HL-60 (cell line): ENCODE results near the gene AGAP1.

Experiments used
- DNase-seq, 2 experiments: peaks; one replicate each; pipeline ENCODE4 v3.0.0-alpha.2; 2010 to 2020; ENCODE audit warnings: low read depth in 1 of 2, low spot score in 1 of 2
- H3K27ac ChIP-seq: fragments of 250-450 bp; sonication (Bioruptor Pico); replicated peaks from 2 replicates; pipeline ENCODE4 v1.5.1; 2020; ENCODE audit warnings: mild to moderate bottlenecking, moderate library complexity
- H3K27me3 ChIP-seq: fragments of 250-450 bp; sonication (Bioruptor Pico); 2 replicates; pipeline ENCODE4 v1.5.1; 2021; ENCODE audit warnings: mild to moderate bottlenecking, moderate library complexity; ENCODE audit not compliant: insufficient read depth, poor library complexity, severe bottlenecking
- H3K4me3 ChIP-seq: replicated peaks from 2 replicates; pipeline ENCODE4 v1.5.1; 2011; ENCODE audit warnings: mild to moderate bottlenecking, control low read depth, low read length; ENCODE audit not compliant: insufficient read depth
- GABPA ChIP-seq: IDR thresholded peaks from 2 replicates; pipeline ENCODE4 v1.6.1; 2012; ENCODE audit warnings: low read depth
- POLR2AphosphoS5 ChIP-seq: IDR thresholded peaks from 2 replicates; pipeline ENCODE4 v1.6.1; 2012; ENCODE audit warnings: low read depth
- REST ChIP-seq: IDR thresholded peaks from 2 replicates; pipeline ENCODE4 v1.6.1; 2012; ENCODE audit warnings: low read depth; ENCODE audit not compliant: insufficient replicate concordance
- SPI1 ChIP-seq: IDR thresholded peaks from 2 replicates; pipeline ENCODE4 v1.6.1; 2012; ENCODE audit warnings: low read depth, mild to moderate bottlenecking, borderline replicate concordance
- TF ChIP-seq, protein P1 (sequence below): IDR thresholded peaks from one replicate; pipeline ENCODE4 v1.5.1; 2011; ENCODE audit warnings: low read length, control low read depth, inconsistent platforms; ENCODE audit not compliant: insufficient read depth

The AGAP1 gene

DNA sequence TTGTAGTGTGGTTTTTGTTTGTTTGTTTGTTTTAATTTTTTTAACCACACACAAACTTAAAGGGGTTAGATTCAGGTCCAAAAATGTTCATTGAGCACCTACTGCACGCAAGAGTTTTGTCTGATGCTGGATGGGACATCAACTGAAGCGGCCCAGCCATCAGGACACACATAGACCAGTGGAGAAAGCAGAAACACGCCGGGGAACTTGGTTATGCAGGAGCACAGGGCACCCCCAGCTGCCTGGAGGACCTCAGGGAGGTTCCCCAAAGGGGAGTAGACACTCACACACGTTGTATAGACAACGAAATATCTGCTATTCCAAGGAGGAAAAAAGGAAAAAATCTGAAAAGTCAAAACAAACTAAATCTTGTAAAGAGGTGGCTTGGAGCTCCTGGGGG, 482.7 kb downstream of the AGAP1 start:
- TF ChIP-seq, protein P1, sequence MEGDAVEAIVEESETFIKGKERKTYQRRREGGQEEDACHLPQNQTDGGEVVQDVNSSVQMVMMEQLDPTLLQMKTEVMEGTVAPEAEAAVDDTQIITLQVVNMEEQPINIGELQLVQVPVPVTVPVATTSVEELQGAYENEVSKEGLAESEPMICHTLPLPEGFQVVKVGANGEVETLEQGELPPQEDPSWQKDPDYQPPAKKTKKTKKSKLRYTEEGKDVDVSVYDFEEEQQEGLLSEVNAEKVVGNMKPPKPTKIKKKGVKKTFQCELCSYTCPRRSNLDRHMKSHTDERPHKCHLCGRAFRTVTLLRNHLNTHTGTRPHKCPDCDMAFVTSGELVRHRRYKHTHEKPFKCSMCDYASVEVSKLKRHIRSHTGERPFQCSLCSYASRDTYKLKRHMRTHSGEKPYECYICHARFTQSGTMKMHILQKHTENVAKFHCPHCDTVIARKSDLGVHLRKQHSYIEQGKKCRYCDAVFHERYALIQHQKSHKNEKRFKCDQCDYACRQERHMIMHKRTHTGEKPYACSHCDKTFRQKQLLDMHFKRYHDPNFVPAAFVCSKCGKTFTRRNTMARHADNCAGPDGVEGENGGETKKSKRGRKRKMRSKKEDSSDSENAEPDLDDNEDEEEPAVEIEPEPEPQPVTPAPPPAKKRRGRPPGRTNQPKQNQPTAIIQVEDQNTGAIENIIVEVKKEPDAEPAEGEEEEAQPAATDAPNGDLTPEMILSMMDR: no peak
- TF ChIP-seq POLR2AphosphoS5 (no peak), SPI1 (no peak), GABPA (no peak), REST (no peak)
- Histone ChIP-seq H3K27ac (no peak overlapping the region), H3K4me3 (no peak overlapping the region), H3K27me3 (no peaks in the 10 kb centered on the region)
- no peak for DNase-seq

DNA sequence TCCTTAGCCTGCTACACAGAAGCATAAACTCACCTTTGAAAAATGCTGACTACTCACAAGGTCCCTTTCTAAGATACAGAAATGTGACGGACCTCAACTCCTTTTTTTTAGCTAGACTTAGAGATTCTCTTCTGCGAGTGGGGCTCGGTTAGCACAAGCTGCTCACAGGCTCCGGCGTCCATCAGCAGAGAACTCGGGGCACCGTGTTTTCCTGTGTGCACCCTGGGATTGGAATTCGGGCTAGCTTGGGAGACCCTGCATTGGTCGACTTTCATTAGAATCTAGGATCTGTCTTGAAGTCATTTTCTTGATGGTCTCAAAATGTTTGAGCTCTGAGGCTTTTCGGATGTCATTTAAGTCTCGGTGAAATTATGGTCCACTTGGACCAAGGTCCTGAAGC, 483.1 kb downstream of the AGAP1 start:
- Histone ChIP-seq H3K27ac (no peak overlapping the region), H3K4me3 (no peak overlapping the region), H3K27me3 (no peaks in the 10 kb centered on the region)
- DNase-seq: no peak
- TF ChIP-seq GABPA: no peak
- TF ChIP-seq, protein P1: no peak
- no peak for TF ChIP-seq SPI1
- no peak for TF ChIP-seq POLR2AphosphoS5
- no peak for TF ChIP-seq REST

GRCh38 chr2:235977445-235977844, 483.6 kb downstream of the AGAP1 start:
- no peak for TF ChIP-seq GABPA
- no peak for TF ChIP-seq SPI1
- TF ChIP-seq REST: no peak
- TF ChIP-seq, protein P1: no peak
- TF ChIP-seq POLR2AphosphoS5: no peak
- Histone ChIP-seq H3K4me3 (no peak overlapping the region), H3K27ac (no peak overlapping the region), H3K27me3 (no peaks in the 10 kb centered on the region)
- no peak for DNase-seq
